PFSK-1 (cell line): ENCODE measurements around the gene OVCA2.

Experiments
- FOXP2 ChIP-seq: optimal IDR thresholded peaks from 2 replicates; pipeline ENCODE3; 2011; ENCODE audit warnings: borderline replicate concordance, control low read depth, inconsistent platforms; ENCODE audit not compliant: insufficient read depth; ENCODE audit errors: extremely low read length, extremely low read depth
- POLR2AphosphoS5 ChIP-seq: IDR thresholded peaks from 2 replicates; pipeline ENCODE4 v1.6.1; 2012; ENCODE audit warnings: low read depth, mild to moderate bottlenecking, control low read depth, low read length, moderate library complexity
- REST ChIP-seq, 2 experiments: IDR thresholded peaks; 2 replicates each; pipeline versions ENCODE4 v1.6.1 to v1.8.0; 2011 to 2012; ENCODE audit warnings: low read depth in 2 of 2, low read length in 2 of 2, control low read depth in 1 of 2, inconsistent platforms in 1 of 2, mild to moderate bottlenecking in 1 of 2, moderate library complexity in 1 of 2; ENCODE audit not compliant: insufficient read depth in 1 of 2
- SIN3A ChIP-seq: IDR thresholded peaks from 2 replicates; pipeline ENCODE4 v1.6.1; 2012; ENCODE audit warnings: mild to moderate bottlenecking, low read length, moderate library complexity, borderline replicate concordance; ENCODE audit not compliant: insufficient read depth
- TAF1 ChIP-seq: IDR thresholded peaks from 2 replicates; pipeline ENCODE4 v1.6.1; 2012; ENCODE audit warnings: low read length, control low read depth, borderline replicate concordance; ENCODE audit not compliant: insufficient read depth

The OVCA2 gene

GRCh38 chr17:2034806-2035540 is 6.8 kb upstream of the OVCA2 start:
- no peak for TF ChIP-seq REST (IDR thresholded peaks at IDR 0.05; ENCODE audit: insufficient read depth in 1 of 2, low read depth in 2 of 2, low read length in 2 of 2)
- no peak for TF ChIP-seq TAF1
- TF ChIP-seq SIN3A = no peak
- no peak for TF ChIP-seq POLR2AphosphoS5
- no peak for TF ChIP-seq FOXP2

- TF ChIP-seq POLR2AphosphoS5 = no peak
- no peak for TF ChIP-seq SIN3A
- no peak for TF ChIP-seq TAF1
- no peak for TF ChIP-seq FOXP2
- TF ChIP-seq REST (IDR thresholded peaks at IDR 0.05; ENCODE audit: insufficient read depth in 1 of 2, low read depth in 2 of 2, low read length in 2 of 2) = no peak
Observed at GRCh38 chr17:2035541-2036488, 6.0 kb upstream of the OVCA2 start.

GRCh38 chr17:2037155-2037554 is 4.7 kb upstream of the OVCA2 start:
- TF ChIP-seq FOXP2 (no peak), POLR2AphosphoS5 (no peak), REST (IDR thresholded peaks at IDR 0.05; ENCODE audit: insufficient read depth in 1 of 2, low read depth in 2 of 2, low read length in 2 of 2) (no peak), SIN3A (no peak)

- TF ChIP-seq FOXP2 (no peak), REST (IDR thresholded peaks at IDR 0.05; ENCODE audit: insufficient read depth in 1 of 2, low read depth in 2 of 2, low read length in 2 of 2) (no peak), SIN3A (no peak), POLR2AphosphoS5 (no peak), TAF1 (no peak)
Observed at GRCh38 chr17:2040219-2040827, 1.5 kb upstream of the OVCA2 start.
